B cell (primary cell): ENCODE data around the gene ACOXL.

Experiments
- EZH2 ChIP-seq: IDR thresholded peaks from 2 replicates; pipeline ENCODE4 v1.6.1; 2012; ENCODE audit warnings: borderline replicate concordance, low read depth, mild to moderate bottlenecking, moderate library complexity, low read length; ENCODE audit not compliant: insufficient read depth, poor library complexity, severe bottlenecking
- TF ChIP-seq, protein P1 (sequence below): fragments of 200-600 bp; IDR thresholded peaks from one replicate; pipeline ENCODE4 v1.8.0; 2022; ENCODE audit warnings: antibody characterized with exemption, mild to moderate bottlenecking

DNA sequence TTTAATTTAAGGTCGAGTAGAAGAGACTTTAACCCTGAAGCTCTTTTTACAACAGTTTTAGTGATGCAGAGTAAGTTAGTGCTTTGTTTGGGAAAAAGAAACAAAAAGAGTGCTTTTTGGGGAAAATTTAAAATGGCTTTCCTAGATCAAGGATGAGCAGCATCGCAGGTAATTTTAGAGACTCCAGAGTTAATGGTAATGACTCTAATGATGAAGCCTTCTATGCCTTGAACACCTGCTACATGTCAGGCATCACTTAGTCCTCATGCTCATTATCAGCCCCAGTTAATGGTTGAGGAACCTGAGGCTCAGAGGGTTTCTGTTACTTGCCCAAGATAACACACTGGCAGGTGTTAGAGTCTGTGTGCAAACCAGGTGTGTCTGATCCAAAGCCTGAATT is 167.8 kb downstream of the ACOXL start:
- TF ChIP-seq, protein P1, sequence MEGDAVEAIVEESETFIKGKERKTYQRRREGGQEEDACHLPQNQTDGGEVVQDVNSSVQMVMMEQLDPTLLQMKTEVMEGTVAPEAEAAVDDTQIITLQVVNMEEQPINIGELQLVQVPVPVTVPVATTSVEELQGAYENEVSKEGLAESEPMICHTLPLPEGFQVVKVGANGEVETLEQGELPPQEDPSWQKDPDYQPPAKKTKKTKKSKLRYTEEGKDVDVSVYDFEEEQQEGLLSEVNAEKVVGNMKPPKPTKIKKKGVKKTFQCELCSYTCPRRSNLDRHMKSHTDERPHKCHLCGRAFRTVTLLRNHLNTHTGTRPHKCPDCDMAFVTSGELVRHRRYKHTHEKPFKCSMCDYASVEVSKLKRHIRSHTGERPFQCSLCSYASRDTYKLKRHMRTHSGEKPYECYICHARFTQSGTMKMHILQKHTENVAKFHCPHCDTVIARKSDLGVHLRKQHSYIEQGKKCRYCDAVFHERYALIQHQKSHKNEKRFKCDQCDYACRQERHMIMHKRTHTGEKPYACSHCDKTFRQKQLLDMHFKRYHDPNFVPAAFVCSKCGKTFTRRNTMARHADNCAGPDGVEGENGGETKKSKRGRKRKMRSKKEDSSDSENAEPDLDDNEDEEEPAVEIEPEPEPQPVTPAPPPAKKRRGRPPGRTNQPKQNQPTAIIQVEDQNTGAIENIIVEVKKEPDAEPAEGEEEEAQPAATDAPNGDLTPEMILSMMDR = no peak
- TF ChIP-seq EZH2 = no peak
